Right lobe of liver (tissue), 4 donors: ENCODE results near the gene FER.

Experiments used
- CTCF ChIP-seq, 4 donors: fragments of 200-600 bp in 3 of 4; fragments of 450-650 bp in 1 of 4; IDR thresholded peaks; one replicate each; pipeline versions ENCODE4 v1.5.1 to v1.8.0; 2016 to 2022; ENCODE audit warnings: antibody characterized with exemption in 4 of 4, mild to moderate bottlenecking in 2 of 4
- POLR2A ChIP-seq: fragments of 450-650 bp; IDR thresholded peaks from one replicate; pipeline ENCODE4 v1.6.1; 2017; ENCODE audit warnings: antibody characterized with exemption, mild to moderate bottlenecking
- donor health status: DM: no; HTN: no; CAD: no.
- donor health status: DM: no; HTN: no; CAD: no.
- donor health status: DM: no; HTN: yes; CAD: no.

- TF ChIP-seq CTCF (IDR thresholded peaks at IDR 0.05) (no peak), POLR2A (no peak)
These were observed 53.6 kb downstream of the FER start for GRCh38 chr5:108801301-108801700.
